DMS53 treated with DMSO at 0.1 percent for 48 hours (cell line): ENCODE data around the gene ENO4.

Source experiments
- DNase-seq: peaks from one replicate; lab custom pipeline; 2025; ENCODE audit not compliant: unreplicated experiment; lab: John Stamatoyannopoulos, UW

ENO4 gene

DNA sequence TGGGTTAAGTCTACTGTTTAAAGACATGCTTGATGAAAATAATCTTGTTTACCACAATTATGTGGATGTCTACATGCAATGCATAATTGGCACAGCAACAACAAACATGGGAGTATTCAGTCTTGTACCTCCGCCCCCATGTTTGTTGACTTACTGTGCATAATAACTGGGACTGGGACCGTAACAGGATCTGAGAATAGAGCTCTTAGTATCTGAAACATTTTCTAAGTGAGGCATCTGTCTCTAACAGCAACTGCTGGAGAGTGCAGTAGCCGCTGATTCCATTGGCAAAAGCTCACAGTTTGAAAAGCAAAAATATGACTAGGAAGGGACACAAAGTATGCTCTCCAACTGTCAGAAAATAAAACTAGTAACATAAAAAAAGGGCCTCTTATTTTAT lies 61.6 kb downstream of the ENO4 start:
- DNase-seq, result no peak

DNA sequence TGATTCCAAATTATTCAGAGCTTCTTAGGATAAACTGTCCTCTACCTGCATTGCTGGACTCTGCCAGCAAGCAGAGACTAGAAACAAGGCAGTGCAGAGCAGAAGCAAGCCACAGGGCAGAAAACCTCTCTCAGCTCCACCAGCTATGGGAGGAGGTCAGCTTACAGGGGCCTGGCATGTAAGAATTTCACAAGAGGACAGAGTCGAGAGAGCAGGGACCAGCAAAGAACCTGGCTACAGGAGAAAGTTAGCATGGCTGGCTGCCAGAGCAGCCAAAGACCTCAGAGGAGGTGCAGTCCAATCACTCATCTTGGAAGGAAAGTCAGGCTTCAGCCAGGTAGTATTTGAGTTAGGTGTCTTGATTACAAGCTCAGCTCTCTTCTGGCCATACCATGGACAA lies 62.9 kb downstream of the ENO4 start:
- no peak for DNase-seq

DNA sequence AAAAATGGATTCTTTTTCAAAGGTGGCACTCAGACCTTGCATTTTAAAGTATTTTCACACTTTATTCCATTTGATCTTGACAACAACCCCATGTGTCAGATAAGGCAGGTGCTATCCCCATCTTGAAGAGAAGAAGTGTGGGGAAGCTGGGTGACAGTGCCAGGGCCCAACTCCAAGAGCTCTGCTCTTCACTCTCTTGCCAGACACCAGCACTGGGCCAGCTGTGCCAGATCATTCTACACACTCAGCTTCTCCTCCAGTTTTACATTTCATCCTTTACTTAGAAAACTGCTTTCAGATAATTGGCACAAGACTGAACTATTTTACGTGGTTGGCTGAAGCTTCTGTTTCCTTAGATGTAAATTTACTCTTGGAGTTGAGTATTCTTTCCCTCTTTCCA lies 64.4 kb downstream of the ENO4 start:
- DNase-seq, result no peak

DNA sequence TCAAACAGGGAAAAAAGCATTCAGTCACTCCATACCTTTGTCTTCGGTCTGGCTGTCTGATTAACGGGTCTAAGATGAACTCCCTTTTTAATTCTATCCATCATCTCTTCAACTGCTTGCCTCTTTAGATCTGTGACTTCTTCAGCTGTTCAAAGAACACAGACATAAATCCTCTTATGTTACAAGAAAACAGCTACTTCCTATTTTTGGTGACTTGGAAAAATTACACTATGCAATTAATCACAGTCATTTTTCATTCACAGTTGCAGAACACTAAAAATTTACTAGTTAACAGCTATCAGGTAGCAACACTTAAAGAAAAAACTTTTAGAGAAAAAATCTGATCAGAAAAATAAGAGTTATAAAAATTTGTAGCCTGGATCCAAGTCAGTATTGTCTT lies 66.0 kb downstream of the ENO4 start:
- no peak for DNase-seq

DNA sequence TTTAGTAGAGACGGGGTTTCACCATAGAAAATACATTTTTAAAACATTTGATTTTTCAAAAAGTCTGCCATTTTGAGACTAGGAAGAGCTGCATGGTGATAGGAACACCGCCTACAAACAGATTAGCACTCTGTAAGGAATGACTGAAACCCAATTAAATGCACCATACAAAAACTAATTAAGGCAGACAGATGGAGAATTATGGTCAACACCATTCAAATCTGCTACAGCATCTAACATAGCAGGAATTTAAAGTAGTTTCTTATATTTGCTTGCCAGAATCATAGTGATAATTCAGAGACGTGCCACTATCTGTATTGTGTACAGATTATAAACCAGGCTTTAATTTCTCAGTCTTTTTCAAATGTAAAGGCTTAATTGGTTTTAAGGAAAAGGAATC lies 68.2 kb downstream of the ENO4 start:
- DNase-seq, result no peak

DNA sequence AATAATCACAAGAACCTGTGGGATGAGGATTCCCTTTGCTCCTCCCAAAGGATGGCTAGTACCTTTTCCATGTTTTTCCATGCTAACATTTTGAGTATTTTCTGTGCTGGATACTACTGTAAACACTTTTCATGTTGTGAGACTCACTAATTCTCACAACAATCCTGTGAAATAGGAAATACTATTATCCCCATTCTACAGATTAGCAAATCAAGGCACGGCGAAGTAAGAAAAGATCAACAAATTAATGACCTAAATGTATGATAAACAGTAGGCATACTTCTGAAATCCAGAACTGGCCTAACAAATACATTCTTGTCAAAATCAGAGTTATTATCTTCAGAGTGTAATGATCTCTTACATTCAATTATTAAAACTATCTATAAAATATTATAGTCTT lies 69.3 kb downstream of the ENO4 start:
- DNase-seq, result no peak

DNA sequence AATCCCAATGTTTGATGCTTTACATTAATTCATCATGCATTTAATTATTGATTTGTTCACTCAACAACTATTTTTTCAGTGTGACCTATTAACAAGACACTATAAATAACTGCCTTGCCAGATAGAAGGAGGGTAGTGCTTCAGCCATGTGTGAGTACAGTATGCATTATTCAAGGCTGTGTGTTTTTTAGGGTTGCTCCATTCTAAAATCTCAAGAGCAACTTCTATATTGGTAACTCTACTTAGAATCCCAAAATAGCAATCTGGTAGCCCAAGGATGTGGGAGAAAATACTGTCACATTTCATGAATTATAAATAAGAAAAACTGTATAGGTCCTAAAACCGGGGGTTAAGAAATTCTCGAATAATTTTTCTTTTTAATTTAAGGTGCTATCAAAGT lies 69.9 kb downstream of the ENO4 start:
- DNase-seq, result no peak

DNA sequence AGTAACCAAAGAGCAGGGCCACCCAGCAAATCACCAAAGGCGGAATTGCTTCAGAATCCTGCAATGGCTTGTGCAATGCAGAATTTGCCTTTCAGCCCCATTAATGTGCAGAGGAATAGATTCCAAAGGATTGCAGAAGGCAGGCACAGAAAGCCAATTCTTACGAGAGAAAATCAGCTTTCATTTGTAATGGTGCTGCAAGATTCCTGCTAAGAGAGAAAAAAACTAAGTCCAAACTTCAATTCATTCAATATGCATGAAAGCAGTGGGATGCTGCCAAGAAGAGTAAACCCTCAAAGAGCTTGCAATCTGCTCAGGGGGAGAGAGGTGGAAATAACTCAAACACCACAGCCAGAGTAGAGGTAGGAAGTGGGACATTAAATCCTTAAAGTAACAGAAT lies 70.4 kb downstream of the ENO4 start:
- no peak for DNase-seq

DNA sequence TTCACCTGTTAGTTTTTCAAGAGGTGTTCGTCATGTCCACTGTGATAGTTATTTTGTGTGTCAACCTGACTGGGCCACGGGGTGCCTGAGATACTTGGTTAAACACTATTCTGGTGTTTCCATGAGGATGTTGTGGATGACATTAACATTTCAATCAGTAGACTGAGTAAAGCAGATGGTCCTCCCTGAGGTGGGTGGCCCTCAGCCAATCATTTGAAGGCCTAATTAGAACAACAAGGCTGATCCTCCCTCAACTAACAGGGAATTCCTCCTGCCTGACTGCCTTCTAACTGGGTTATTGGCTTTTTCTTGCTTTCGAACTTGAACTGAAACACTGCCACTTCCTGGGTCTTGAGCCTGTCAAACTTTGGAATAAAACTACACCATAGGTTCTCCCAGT lies 75.8 kb downstream of the ENO4 start:
- no peak for DNase-seq

DNA sequence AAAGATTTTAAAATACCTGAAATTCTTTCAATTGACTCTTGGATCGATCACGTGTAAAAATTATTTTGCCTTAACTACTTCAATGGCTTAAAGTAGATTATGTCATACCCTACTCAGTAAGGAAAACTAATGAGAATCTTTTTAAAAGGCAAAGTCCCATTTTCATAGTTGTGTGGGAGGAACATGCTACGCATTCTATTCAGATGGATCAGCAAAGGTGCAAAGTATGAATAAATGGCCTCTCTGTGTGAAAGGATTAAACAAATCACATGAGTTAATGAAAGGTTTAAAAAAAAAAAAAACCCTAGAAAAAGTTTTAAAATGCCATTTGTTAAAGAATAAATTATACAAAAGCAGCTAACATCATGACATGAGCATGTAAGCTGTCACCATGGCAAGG lies 77.1 kb downstream of the ENO4 start:
- no peak for DNase-seq

DNA sequence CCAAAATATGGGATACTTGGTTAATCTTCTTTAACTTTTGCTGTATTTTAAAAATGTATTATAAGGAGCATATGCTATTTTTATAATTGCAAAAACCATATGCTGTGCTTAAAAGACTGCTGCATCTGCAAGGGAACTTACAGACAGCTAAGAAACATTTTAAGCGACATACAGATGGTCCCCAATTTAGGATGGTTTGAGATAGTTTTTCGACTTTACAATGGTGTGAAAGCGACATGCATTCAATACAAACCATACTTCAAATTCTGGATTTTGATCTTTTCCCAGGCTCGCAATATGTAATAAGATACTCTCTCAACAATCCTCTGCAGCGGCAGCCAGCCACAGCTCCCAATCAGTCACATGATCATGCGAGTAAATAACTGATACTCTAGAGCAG lies 82.5 kb downstream of the ENO4 start:
- no peak for DNase-seq
